Gastrocnemius medialis (tissue), 4 donors: Measurements from ENCODE around the gene EDA2R. TPM values are rescaled to one million over a fixed set of nuclear protein-coding genes. Genes with fewer than 3 reads are reported as not detected.

Experiments
- ATAC-seq, 2 donors: fragments of 150-250 bp; one replicate each; pipeline ENCODE4 v1.9.1; 2016
- DNase-seq, 2 donors: peaks; one replicate each; pipeline ENCODE4 v3.0.0-alpha.2; 2019
- H3K27ac ChIP-seq, 4 donors: fragments of 200-600 bp; sonication (generic); 1 replicate in 1 of 4; 2 replicates in 3 of 4; pipeline ENCODE4 v1.5.1; 2016 to 2018; ENCODE audit warnings: mild to moderate bottlenecking in 2 of 4, moderate library complexity in 1 of 4
- H3K27me3 ChIP-seq, 3 donors: fragments of 200-600 bp; sonication (generic) in 2 of 3; 1 replicate in 1 of 3; 2 replicates in 2 of 3; pipeline versions ENCODE4 v1.5.1 to v1.6.0; 2016 to 2019; ENCODE audit warnings: mild to moderate bottlenecking in 1 of 3, moderate library complexity in 1 of 3
- H3K36me3 ChIP-seq, 2 donors: fragments of 200-600 bp; sonication (generic) in 1 of 2; one replicate each; pipeline ENCODE4 v1.5.1; 2017 to 2018
- H3K4me1 ChIP-seq, 2 donors: fragments of 200-600 bp; sonication (generic) in 1 of 2; one replicate each; pipeline ENCODE4 v1.5.1; 2016 to 2017; ENCODE audit warnings: mild to moderate bottlenecking in 2 of 2
- H3K4me3 ChIP-seq, 4 donors: fragments of 200-600 bp; sonication (generic) in 3 of 4; 1 replicate in 1 of 4; 2 replicates in 3 of 4; pipeline ENCODE4 v1.5.1; 2016 to 2019; ENCODE audit warnings: mild to moderate bottlenecking in 2 of 4
- H3K9me3 ChIP-seq, 3 donors: fragments of 200-600 bp; sonication (generic) in 2 of 3; 1 replicate in 1 of 3; 2 replicates in 2 of 3; pipeline ENCODE4 v1.5.1; 2016 to 2019
- CTCF ChIP-seq, 5 experiments: fragments of 450-650 bp in 3 of 5; fragments of 200-600 bp in 2 of 5; sonication (generic) in 2 of 5; IDR thresholded peaks in 4 of 5; conservative IDR thresholded peaks in 1 of 5; 1 replicate in 4 of 5; 2 replicates in 1 of 5; pipeline ENCODE4 v1.5.1; 2016 to 2019; ENCODE audit warnings: antibody characterized with exemption in 5 of 5, mild to moderate bottlenecking in 3 of 5, moderate library complexity in 3 of 5
- POLR2A ChIP-seq, 2 donors: fragments of 450-650 bp; IDR thresholded peaks; one replicate each; pipeline ENCODE4 v1.6.1; 2017; ENCODE audit warnings: antibody characterized with exemption in 2 of 2, mild to moderate bottlenecking in 2 of 2, moderate library complexity in 2 of 2
- in situ Hi-C, 4 donors: fragments of 200-750 bp; cut with MboI; loops; one replicate each; pipeline versions ENCODE4 v1.15.0 to v1.8.0; 2017; ENCODE audit warnings: low sequenced_read_pairs in 4 of 4
- intact Hi-C: fragments of 100-400 bp; cut with DNase I; formaldehyde crosslinking; loops from one replicate; pipeline ENCODE4 v1.15.1; 2023; ENCODE audit warnings: low total_unique reads
- total RNA-seq, 4 donors: library from RNA; depleted of rRNA; stranded (reverse); fragments of >200 nt; gene quantifications; one replicate each; pipeline versions ENCODE4 v1.1.0 to v1.2.3, GENCODE V29; 2016

EDA2R gene
- total RNA-seq, 4 donors from 2014 or later, result 0.09 to 0.26 (median 0.10) TPM; not detected in 1

GRCh38 chrX:66654411-66654810, 15.5 kb upstream of the EDA2R start:
- Histone ChIP-seq H3K4me3 (no peak overlapping the region), H3K27ac (no peak overlapping the region), H3K36me3 (no peaks in the 10 kb centered on the region), H3K9me3 (no peaks in the 10 kb centered on the region), H3K27me3 (no peaks in the 10 kb centered on the region), H3K4me1 (no peaks in the 10 kb centered on the region)
- intact Hi-C loops, result no loop called here
- TF ChIP-seq POLR2A (IDR thresholded peaks at IDR 0.05) (no peak), CTCF (IDR thresholded peaks at IDR 0.05 in 4 of 5, conservative IDR thresholded peaks at IDR 0.05 in 1 of 5) (no peak)
- ATAC-seq (no peak), DNase-seq (no peak)
- in situ Hi-C loops, result no loop called here

GRCh38 chrX:66635360-66635759, 3.5 kb downstream of the EDA2R start:
- DNase-seq (no peak), ATAC-seq (no peak)
- Histone ChIP-seq H3K4me1 (no peaks in the 10 kb centered on the region), H3K27ac (no peak overlapping the region), H3K9me3 (no peaks in the 10 kb centered on the region), H3K27me3 (no peaks in the 10 kb centered on the region), H3K36me3 (no peaks in the 10 kb centered on the region), H3K4me3 (no peak overlapping the region)
- in situ Hi-C loops, result no loop called here
- intact Hi-C loops, result no loop called here
- TF ChIP-seq CTCF (IDR thresholded peaks at IDR 0.05 in 4 of 5, conservative IDR thresholded peaks at IDR 0.05 in 1 of 5), result no peak
- no peak for TF ChIP-seq POLR2A (IDR thresholded peaks at IDR 0.05)

GRCh38 chrX:66634272-66634671, 4.6 kb downstream of the EDA2R start:
- Histone ChIP-seq H3K36me3 (no peaks in the 10 kb centered on the region), H3K27me3 (no peaks in the 10 kb centered on the region), H3K4me1 (no peaks in the 10 kb centered on the region), H3K27ac (no peak overlapping the region), H3K9me3 (peaks cover 0 to 4% (median 0%) of the 10 kb centered on the region in 3 donors), H3K4me3 (no peak overlapping the region)
- DNase-seq, result no peak
- in situ Hi-C loops (no loop called here), intact Hi-C loops (no loop called here)
- ATAC-seq, result no peak
- TF ChIP-seq POLR2A (IDR thresholded peaks at IDR 0.05), result no peak
- TF ChIP-seq CTCF (IDR thresholded peaks at IDR 0.05 in 4 of 5, conservative IDR thresholded peaks at IDR 0.05 in 1 of 5), result no peak

GRCh38 chrX:66633541-66633940, 5.3 kb downstream of the EDA2R start:
- DNase-seq (no peak), ATAC-seq (no peak)
- Histone ChIP-seq H3K36me3 (no peaks in the 10 kb centered on the region), H3K9me3 (peaks cover 0 to 5% (median 0%) of the 10 kb centered on the region in 3 donors), H3K4me3 (no peak overlapping the region), H3K4me1 (no peaks in the 10 kb centered on the region), H3K27me3 (no peaks in the 10 kb centered on the region), H3K27ac (peak overlapping the region in 1 of 4 donors; percentile 22)
- in situ Hi-C loops, result no loop called here
- intact Hi-C loops, result no loop called here
- TF ChIP-seq CTCF (IDR thresholded peaks at IDR 0.05 in 4 of 5, conservative IDR thresholded peaks at IDR 0.05 in 1 of 5) (no peak), POLR2A (IDR thresholded peaks at IDR 0.05) (no peak)

GRCh38 chrX:66632981-66633380, 5.9 kb downstream of the EDA2R start:
- peak overlapping the region in 1 of 4 donors; percentile 22 for H3K27ac ChIP-seq
- DNase-seq (no peak), ATAC-seq (no peak)
- H3K4me1 ChIP-seq, result no peaks in the 10 kb centered on the region
- H3K36me3 ChIP-seq, result no peaks in the 10 kb centered on the region
- H3K4me3 ChIP-seq, result no peak overlapping the region
- TF ChIP-seq CTCF (IDR thresholded peaks at IDR 0.05 in 4 of 5, conservative IDR thresholded peaks at IDR 0.05 in 1 of 5), result no peak
- TF ChIP-seq POLR2A (IDR thresholded peaks at IDR 0.05), result no peak
- intact Hi-C loops (no loop called here), in situ Hi-C loops (no loop called here)
- peaks cover 0 to 5% (median 0%) of the 10 kb centered on the region in 3 donors for H3K9me3 ChIP-seq
- H3K27me3 ChIP-seq, result no peaks in the 10 kb centered on the region
